Central memory CD8-positive, alpha-beta T cell (primary cell): ENCODE measurements around the gene POU3F4.

ENCODE experiments used
- ATAC-seq: fragments of 150-1000 bp; cut with Tn5 transposase; replicated peaks from 2 replicates; pipeline ENCODE4 v1.10.0; 2022; ENCODE audit warnings: mild to moderate bottlenecking, moderate FRiP score, moderate number of reproducible peaks; ENCODE audit not compliant: poor library complexity, severe bottlenecking; ENCODE audit errors: extremely low read depth
- DNase-seq, 2 donors: peaks; one replicate each; pipeline ENCODE4 v3.0.0; 2021; ENCODE audit warnings: low spot score in 2 of 2
- H3K27ac Mint-ChIP-seq: one replicate; pipeline ENCODE4 v1.8.0; 2022; ENCODE audit warnings: low read depth, mild to moderate bottlenecking, moderate library complexity, mixed read lengths
- H3K27me3 Mint-ChIP-seq: one replicate; pipeline ENCODE4 v1.8.0; 2022; ENCODE audit warnings: mixed read lengths
- H3K36me3 Mint-ChIP-seq: one replicate; pipeline ENCODE4 v1.8.0; 2022; ENCODE audit warnings: mild to moderate bottlenecking, moderate library complexity, mixed read lengths; ENCODE audit not compliant: insufficient read depth
- H3K4me1 Mint-ChIP-seq: one replicate; pipeline ENCODE4 v1.8.0; 2022; ENCODE audit warnings: mixed read lengths
- H3K4me3 Mint-ChIP-seq: one replicate; pipeline ENCODE4 v1.8.0; 2022; ENCODE audit warnings: mild to moderate bottlenecking, moderate library complexity, mixed read lengths
- H3K9me3 Mint-ChIP-seq: one replicate; pipeline ENCODE4 v1.8.0; 2022; ENCODE audit warnings: mixed read lengths

Gene POU3F4

GRCh38 chrX:83529950-83530349 is 21.9 kb downstream of the POU3F4 start:
- Mint-ChIP-seq H3K27ac (no peak overlapping the region), H3K4me3 (no peak overlapping the region), H3K9me3 (no peaks in the 10 kb centered on the region), H3K27me3 (no peaks in the 10 kb centered on the region), H3K36me3 (no peaks in the 10 kb centered on the region), H3K4me1 (no peaks in the 10 kb centered on the region)
- ATAC-seq (no peak), DNase-seq (no peak)

- Mint-ChIP-seq H3K36me3 (no peaks in the 10 kb centered on the region), H3K4me3 (peak overlapping the region; percentile 52), H3K27ac (no peak overlapping the region), H3K4me1 (no peaks in the 10 kb centered on the region), H3K9me3 (no peaks in the 10 kb centered on the region), H3K27me3 (no peaks in the 10 kb centered on the region)
- ATAC-seq (no peak), DNase-seq (no peak)
Measured at GRCh38 chrX:83535417-83536196, 27.5 kb downstream of the POU3F4 start.
